ENCODE results near the gene TMCO4. TPM values are rescaled to one million over a fixed set of nuclear protein-coding genes. Genes with fewer than 3 reads are reported as not detected.

Gene TMCO4
- total and polyA plus RNA-seq, 7 donors: 16.3 to 25.1 (median 21.9) TPM

- DNase-seq: no peak
- Histone ChIP-seq H3K27ac (no peak overlapping the region), H3K36me3 (no peaks in the 10 kb centered on the region), H3K27me3 (peaks cover 0 to 4% (median 0%) of the 10 kb centered on the region in 3 donors), H3K9me3 (no peaks in the 10 kb centered on the region), H3K4me3 (no peak overlapping the region), H3K4me1 (no peaks in the 10 kb centered on the region)
- WGBS, 2 donors: 64 to 79% methylated on average over 3 of the region's 3 CpGs
- TF ChIP-seq CTCF (IDR thresholded peaks at IDR 0.05) (no peak), POLR2A (IDR thresholded peaks at IDR 0.05) (no peak), EP300 (IDR thresholded peaks at IDR 0.05) (no peak), POLR2AphosphoS5 (IDR thresholded peaks at IDR 0.05) (no peak)
- intact Hi-C loops (cut with DNase I): no loop called here
Measured at GRCh38 chr1:19828546-19828945, 28.8 kb upstream of the TMCO4 start.

- H3K27ac ChIP-seq: no peak overlapping the region
- 36 to 37% methylated on average over 6 of the region's 6 CpGs for WGBS, 2 donors
- no peaks in the 10 kb centered on the region for H3K27me3 ChIP-seq
- TF ChIP-seq POLR2AphosphoS5 (IDR thresholded peaks at IDR 0.05) (no peak), CTCF (IDR thresholded peaks at IDR 0.05) (no peak), POLR2A (IDR thresholded peaks at IDR 0.05) (no peak), EP300 (IDR thresholded peaks at IDR 0.05) (no peak)
- no peaks in the 10 kb centered on the region for H3K36me3 ChIP-seq
- DNase-seq: no peak
- intact Hi-C loops (cut with DNase I): no loop called here
- no peaks in the 10 kb centered on the region for H3K4me1 ChIP-seq
- no peaks in the 10 kb centered on the region for H3K9me3 ChIP-seq
- H3K4me3 ChIP-seq: no peak overlapping the region
Measured at GRCh38 chr1:19825298-19825697, 25.6 kb upstream of the TMCO4 start.

- no peak for TF ChIP-seq EP300 (IDR thresholded peaks at IDR 0.05)
- no peak for TF ChIP-seq CTCF (IDR thresholded peaks at IDR 0.05)
- no peak for TF ChIP-seq POLR2AphosphoS5 (IDR thresholded peaks at IDR 0.05)
- TF ChIP-seq POLR2A (IDR thresholded peaks at IDR 0.05): no peak
- Histone ChIP-seq H3K27ac (no peak overlapping the region), H3K9me3 (no peaks in the 10 kb centered on the region), H3K36me3 (no peaks in the 10 kb centered on the region), H3K27me3 (no peaks in the 10 kb centered on the region), H3K4me1 (no peaks in the 10 kb centered on the region), H3K4me3 (no peak overlapping the region)
- intact Hi-C loops (cut with DNase I): no loop called here
- no peak for DNase-seq
- 80 to 90% methylated on average over 4 of the region's 4 CpGs for WGBS, 2 donors
Measured at GRCh38 chr1:19824541-19824940, 24.8 kb upstream of the TMCO4 start.

GRCh38 chr1:19824036-19824435 lies 24.3 kb upstream of the TMCO4 start:
- Histone ChIP-seq H3K27me3 (no peaks in the 10 kb centered on the region), H3K27ac (no peak overlapping the region), H3K4me3 (no peak overlapping the region), H3K36me3 (no peaks in the 10 kb centered on the region), H3K4me1 (no peaks in the 10 kb centered on the region), H3K9me3 (no peaks in the 10 kb centered on the region)
- intact Hi-C loops (cut with DNase I): no loop called here
- 85 to 93% methylated on average over 5 of the region's 5 CpGs for WGBS, 2 donors
- TF ChIP-seq CTCF (IDR thresholded peaks at IDR 0.05) (no peak), EP300 (IDR thresholded peaks at IDR 0.05) (no peak), POLR2AphosphoS5 (IDR thresholded peaks at IDR 0.05) (no peak), POLR2A (IDR thresholded peaks at IDR 0.05) (no peak)
- DNase-seq: no peak

GRCh38 chr1:19819701-19820100 lies 20.0 kb upstream of the TMCO4 start:
- TF ChIP-seq POLR2AphosphoS5 (IDR thresholded peaks at IDR 0.05): no peak
- no peak for TF ChIP-seq EP300 (IDR thresholded peaks at IDR 0.05)
- TF ChIP-seq POLR2A (IDR thresholded peaks at IDR 0.05): no peak
- no peak for TF ChIP-seq CTCF (IDR thresholded peaks at IDR 0.05)
- Histone ChIP-seq H3K27me3 (no peaks in the 10 kb centered on the region), H3K4me1 (no peaks in the 10 kb centered on the region), H3K4me3 (no peak overlapping the region), H3K36me3 (no peaks in the 10 kb centered on the region), H3K27ac (no peak overlapping the region), H3K9me3 (no peaks in the 10 kb centered on the region)
- intact Hi-C loops (cut with DNase I): no loop called here
- 71 to 91% methylated on average over 5 of the region's 5 CpGs for WGBS, 2 donors
- DNase-seq: no peak

Measured in sigmoid colon (tissue), 7 donors.